GM23338 (cell line): ENCODE results near the gene SETD1B. TPM values are rescaled to one million over a fixed set of nuclear protein-coding genes. Genes with fewer than 3 reads are reported as not detected.

ENCODE experiments used
- ATAC-seq: fragments of 200-7000 bp; cut with Tn5 transposase; 3 replicates; pipeline ENCODE4 v1.9.1; 2020
- DNase-seq: peaks from one replicate; pipeline ENCODE4 v3.0.0-alpha.2; 2015; ENCODE audit warnings: low spot score
- H2AFZ ChIP-seq: fragments of 200-600 bp; sonication (generic); 2 replicates; pipeline ENCODE4 v1.8.0; 2016; ENCODE audit warnings: antibody characterized with exemption, mild to moderate bottlenecking, moderate library complexity
- H3F3A ChIP-seq: fragments of 200-600 bp; sonication (generic); replicated peaks from 2 replicates; pipeline ENCODE4 v1.8.0; 2017; ENCODE audit warnings: antibody characterized with exemption, mixed run types, low read depth
- H3K27ac ChIP-seq: fragments of 200-600 bp; sonication (generic); 2 replicates; pipeline ENCODE4 v1.6.1; 2016; ENCODE audit warnings: low read depth
- H3K27me3 ChIP-seq: fragments of 200-600 bp; sonication (generic); 2 replicates; pipeline ENCODE4 v1.8.0; 2016; ENCODE audit warnings: mild to moderate bottlenecking, mixed run types, moderate library complexity; ENCODE audit not compliant: insufficient read depth
- H3K36me3 ChIP-seq: fragments of 200-600 bp; sonication (generic); 2 replicates; pipeline ENCODE4 v1.8.0; 2016; ENCODE audit warnings: mild to moderate bottlenecking; ENCODE audit not compliant: insufficient read depth
- H3K4me1 ChIP-seq: fragments of 200-600 bp; sonication (generic); 2 replicates; pipeline ENCODE4 v1.8.0; 2016; ENCODE audit warnings: mild to moderate bottlenecking, moderate library complexity; ENCODE audit not compliant: insufficient read depth
- H3K4me2 ChIP-seq: fragments of 200-600 bp; sonication (generic); 2 replicates; pipeline ENCODE4 v1.7.1; 2017; ENCODE audit warnings: mixed run types
- H3K4me3 ChIP-seq: fragments of 200-600 bp; sonication (generic); 2 replicates; pipeline ENCODE4 v1.6.1; 2016; ENCODE audit warnings: mixed run types
- H3K79me2 ChIP-seq: fragments of 200-600 bp; sonication (generic); replicated peaks from 2 replicates; pipeline ENCODE4 v1.8.0; 2017; ENCODE audit warnings: mild to moderate bottlenecking; ENCODE audit not compliant: insufficient read depth
- H3K9me2 ChIP-seq: fragments of 200-600 bp; sonication (generic); 2 replicates; pipeline ENCODE4 v1.8.0; 2017; ENCODE audit not compliant: insufficient read depth
- H4K20me1 ChIP-seq: fragments of 200-600 bp; sonication (generic); replicated peaks from 2 replicates; pipeline ENCODE4 v1.8.0; 2017; ENCODE audit warnings: mild to moderate bottlenecking; ENCODE audit not compliant: insufficient read depth
- H3K27ac Mint-ChIP-seq: 2 replicates; pipeline ENCODE4 v1.8.0; 2020; ENCODE audit warnings: inconsistent platforms, mild to moderate bottlenecking, moderate library complexity, mixed read lengths
- H3K27me3 Mint-ChIP-seq: 3 replicates; pipeline ENCODE4 v1.8.0; 2022; ENCODE audit warnings: low read depth, mild to moderate bottlenecking, moderate library complexity, mixed read lengths, inconsistent platforms; ENCODE audit not compliant: insufficient read depth, poor library complexity
- H3K36me3 Mint-ChIP-seq: 3 replicates; pipeline ENCODE4 v1.8.0; 2021; ENCODE audit warnings: low read depth, mild to moderate bottlenecking, inconsistent platforms, moderate library complexity, mixed read lengths
- H3K4me1 Mint-ChIP-seq: 3 replicates; pipeline ENCODE4 v1.8.0; 2020; ENCODE audit warnings: mild to moderate bottlenecking, inconsistent platforms, mixed read lengths
- H3K4me3 Mint-ChIP-seq: 3 replicates; pipeline ENCODE4 v1.8.0; 2021; ENCODE audit warnings: moderate library complexity, mild to moderate bottlenecking, inconsistent platforms, mixed read lengths
- H3K9me3 Mint-ChIP-seq: 3 replicates; pipeline ENCODE4 v1.8.0; 2020; ENCODE audit warnings: moderate library complexity, mild to moderate bottlenecking, inconsistent platforms, mixed read lengths
- CREB1 ChIP-seq: fragments of 250-450 bp; sonication (Bioruptor Pico); IDR thresholded peaks from 2 replicates; pipeline ENCODE4 v1.5.0; 2020; ENCODE audit warnings: low read depth, mild to moderate bottlenecking, moderate library complexity
- ETS1 ChIP-seq: IDR thresholded peaks from 2 replicates; pipeline ENCODE4 v1.6.1; 2016; ENCODE audit warnings: antibody characterized with exemption
- EZH2phosphoT487 ChIP-seq: fragments of 200-600 bp; sonication (generic); IDR thresholded peaks from one replicate; pipeline ENCODE4 v1.8.1; 2018; ENCODE audit warnings: antibody characterized with exemption; ENCODE audit not compliant: unreplicated experiment
- JUNB ChIP-seq: IDR thresholded peaks from one replicate; pipeline ENCODE4 v1.6.1; 2016; ENCODE audit warnings: antibody characterized with exemption; ENCODE audit not compliant: unreplicated experiment
- NANOG ChIP-seq: IDR thresholded peaks from 2 replicates; pipeline ENCODE4 v1.6.1; 2016; ENCODE audit warnings: antibody characterized with exemption, borderline replicate concordance
- STAT1 ChIP-seq: IDR thresholded peaks from one replicate; pipeline ENCODE4 v1.6.1; 2016; ENCODE audit warnings: antibody characterized with exemption; ENCODE audit not compliant: unreplicated experiment
- ZNF114 ChIP-seq: fragments of 250-450 bp; sonication (Bioruptor Pico); IDR thresholded peaks from 2 replicates; pipeline ENCODE4 v1.5.0; 2020; ENCODE audit warnings: mild to moderate bottlenecking, moderate library complexity
- ZNF331 ChIP-seq: fragments of 250-450 bp; sonication (Bioruptor Pico); IDR thresholded peaks from 2 replicates; pipeline ENCODE4 v1.5.0; 2020; ENCODE audit warnings: low read depth, mild to moderate bottlenecking, moderate library complexity
- polyA plus RNA-seq: library from polyadenylated mRNA; unstranded; fragments of >200 nt; fragmentation: Nextera tagmentation; extraction: Ambion mirVana; gene quantifications from 2 replicates; pipeline ENCODE4 v1.2.1, GENCODE V29; 2016
- total RNA-seq: library from RNA; depleted of rRNA; stranded (reverse); fragments of >200 nt; shearing (Covaris generic); gene quantifications from 2 replicates; pipeline ENCODE4 v1.2.3, GENCODE V29; 2014
- TF ChIP-seq, protein P1 (sequence below), 2 experiments: fragments of 200-600 bp in 1 of 2; sonication (generic) in 1 of 2; conservative IDR thresholded peaks; 2 replicates each; pipeline versions ENCODE4 v1.5.1 to v1.6.1; 2016 to 2017; ENCODE audit warnings: antibody characterized with exemption in 2 of 2, low read depth in 2 of 2, mild to moderate bottlenecking in 2 of 2, moderate library complexity in 1 of 2
- TF ChIP-seq, protein P2 (sequence below): IDR thresholded peaks from one replicate; pipeline ENCODE4 v1.6.1; 2018; ENCODE audit warnings: antibody characterized with exemption; ENCODE audit not compliant: unreplicated experiment

The SETD1B gene
- total and polyA plus RNA-seq, 2 experiments from 2014 or later: 3.1 to 8.7 TPM

DNA sequence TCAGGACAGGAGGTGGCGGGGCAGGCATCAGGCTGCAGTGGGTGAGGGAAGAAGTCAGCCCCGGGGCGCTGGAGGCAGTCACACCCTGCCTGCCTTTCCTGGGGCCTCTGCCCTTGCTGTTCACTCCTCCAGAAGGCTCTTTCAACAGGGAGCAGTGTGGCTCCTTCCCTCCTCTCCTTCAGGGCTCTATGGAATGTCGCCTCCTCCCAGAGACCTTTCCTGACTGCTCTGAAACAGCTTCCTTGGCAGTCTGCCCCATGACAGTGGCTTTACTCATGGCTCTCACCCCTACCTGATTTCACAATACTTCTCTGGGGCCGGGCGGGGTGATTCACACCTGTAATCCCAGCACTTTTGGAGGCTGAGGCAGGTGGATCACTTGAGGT lies 17.4 kb upstream of the SETD1B start (continued):
- TF ChIP-seq, protein P1, sequence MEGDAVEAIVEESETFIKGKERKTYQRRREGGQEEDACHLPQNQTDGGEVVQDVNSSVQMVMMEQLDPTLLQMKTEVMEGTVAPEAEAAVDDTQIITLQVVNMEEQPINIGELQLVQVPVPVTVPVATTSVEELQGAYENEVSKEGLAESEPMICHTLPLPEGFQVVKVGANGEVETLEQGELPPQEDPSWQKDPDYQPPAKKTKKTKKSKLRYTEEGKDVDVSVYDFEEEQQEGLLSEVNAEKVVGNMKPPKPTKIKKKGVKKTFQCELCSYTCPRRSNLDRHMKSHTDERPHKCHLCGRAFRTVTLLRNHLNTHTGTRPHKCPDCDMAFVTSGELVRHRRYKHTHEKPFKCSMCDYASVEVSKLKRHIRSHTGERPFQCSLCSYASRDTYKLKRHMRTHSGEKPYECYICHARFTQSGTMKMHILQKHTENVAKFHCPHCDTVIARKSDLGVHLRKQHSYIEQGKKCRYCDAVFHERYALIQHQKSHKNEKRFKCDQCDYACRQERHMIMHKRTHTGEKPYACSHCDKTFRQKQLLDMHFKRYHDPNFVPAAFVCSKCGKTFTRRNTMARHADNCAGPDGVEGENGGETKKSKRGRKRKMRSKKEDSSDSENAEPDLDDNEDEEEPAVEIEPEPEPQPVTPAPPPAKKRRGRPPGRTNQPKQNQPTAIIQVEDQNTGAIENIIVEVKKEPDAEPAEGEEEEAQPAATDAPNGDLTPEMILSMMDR (conservative IDR thresholded peaks at IDR 0.05; ENCODE audit: low read depth in 2 of 2): 0 out of 4 replicates have a peak, but pooled peaks of 1 of the 2 experiments have one; percentile 7

DNA sequence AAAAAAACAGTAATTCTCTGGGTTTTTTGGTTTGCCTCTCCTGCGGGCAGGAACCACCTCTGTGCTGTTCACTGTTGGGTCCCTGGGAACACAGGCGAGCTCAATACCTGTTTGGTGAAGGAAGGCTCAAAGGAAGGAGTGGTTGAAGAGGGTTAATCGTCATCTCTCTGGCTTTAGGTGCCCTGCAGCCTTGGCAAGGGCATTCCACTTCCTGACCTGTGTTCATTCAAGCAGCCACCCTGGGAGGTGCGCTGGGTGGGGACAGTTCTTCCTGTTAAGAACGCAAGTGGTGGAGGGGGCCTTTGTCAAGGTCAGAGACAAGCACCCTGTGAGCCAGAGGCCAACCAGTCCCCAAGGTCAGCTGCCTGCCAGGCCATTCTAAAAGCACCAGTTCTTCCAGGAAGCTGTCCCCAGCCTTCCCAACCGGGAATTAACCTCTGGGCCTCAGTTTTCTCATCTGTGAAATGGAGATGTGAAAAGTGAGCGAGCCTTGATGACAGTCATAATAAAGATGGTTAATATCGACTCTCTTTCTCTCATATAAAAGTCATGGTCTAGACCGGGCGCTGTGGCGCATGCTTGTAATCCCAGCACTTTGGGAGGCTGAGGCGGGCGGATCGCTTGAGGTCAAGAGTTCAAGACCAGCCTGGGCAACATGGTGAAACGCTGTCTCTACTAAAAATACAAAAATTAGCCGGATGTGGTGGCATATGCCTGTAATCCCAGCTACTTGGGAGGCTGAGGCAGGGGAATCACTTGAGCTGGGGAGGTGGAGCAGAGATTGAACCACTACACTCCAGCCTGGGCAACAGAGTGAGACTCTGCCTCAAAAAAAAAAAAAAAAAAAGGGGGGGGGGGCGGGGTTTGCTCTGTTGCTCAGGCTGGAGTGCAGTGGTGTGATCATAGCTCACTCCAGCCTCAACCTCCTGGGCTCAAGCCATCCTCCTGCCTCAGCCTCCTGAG lies 16.5 kb upstream of the SETD1B start:
- H4K20me1 ChIP-seq: peaks cover 37% of the 10 kb centered on the region
- peaks cover 14% of the 10 kb centered on the region for H3K4me1 Mint-ChIP-seq
- no peak overlapping the region for H3K4me3 ChIP-seq
- DNase-seq (no peak), ATAC-seq (no peak)
- H3K9me2 ChIP-seq: no peaks in the 10 kb centered on the region
- H3K36me3 ChIP-seq: no peaks in the 10 kb centered on the region
- no peak for TF ChIP-seq NANOG
- no peak for TF ChIP-seq ZNF114 (CRISPR knock-in tag)
- TF ChIP-seq EZH2phosphoT487: no peak
- TF ChIP-seq CREB1 (CRISPR knock-in tag): no peak
- no peak for TF ChIP-seq STAT1
- no peak for TF ChIP-seq JUNB
- no peak for TF ChIP-seq ETS1
- TF ChIP-seq ZNF331 (CRISPR knock-in tag): no peak
- TF ChIP-seq, protein P2, sequence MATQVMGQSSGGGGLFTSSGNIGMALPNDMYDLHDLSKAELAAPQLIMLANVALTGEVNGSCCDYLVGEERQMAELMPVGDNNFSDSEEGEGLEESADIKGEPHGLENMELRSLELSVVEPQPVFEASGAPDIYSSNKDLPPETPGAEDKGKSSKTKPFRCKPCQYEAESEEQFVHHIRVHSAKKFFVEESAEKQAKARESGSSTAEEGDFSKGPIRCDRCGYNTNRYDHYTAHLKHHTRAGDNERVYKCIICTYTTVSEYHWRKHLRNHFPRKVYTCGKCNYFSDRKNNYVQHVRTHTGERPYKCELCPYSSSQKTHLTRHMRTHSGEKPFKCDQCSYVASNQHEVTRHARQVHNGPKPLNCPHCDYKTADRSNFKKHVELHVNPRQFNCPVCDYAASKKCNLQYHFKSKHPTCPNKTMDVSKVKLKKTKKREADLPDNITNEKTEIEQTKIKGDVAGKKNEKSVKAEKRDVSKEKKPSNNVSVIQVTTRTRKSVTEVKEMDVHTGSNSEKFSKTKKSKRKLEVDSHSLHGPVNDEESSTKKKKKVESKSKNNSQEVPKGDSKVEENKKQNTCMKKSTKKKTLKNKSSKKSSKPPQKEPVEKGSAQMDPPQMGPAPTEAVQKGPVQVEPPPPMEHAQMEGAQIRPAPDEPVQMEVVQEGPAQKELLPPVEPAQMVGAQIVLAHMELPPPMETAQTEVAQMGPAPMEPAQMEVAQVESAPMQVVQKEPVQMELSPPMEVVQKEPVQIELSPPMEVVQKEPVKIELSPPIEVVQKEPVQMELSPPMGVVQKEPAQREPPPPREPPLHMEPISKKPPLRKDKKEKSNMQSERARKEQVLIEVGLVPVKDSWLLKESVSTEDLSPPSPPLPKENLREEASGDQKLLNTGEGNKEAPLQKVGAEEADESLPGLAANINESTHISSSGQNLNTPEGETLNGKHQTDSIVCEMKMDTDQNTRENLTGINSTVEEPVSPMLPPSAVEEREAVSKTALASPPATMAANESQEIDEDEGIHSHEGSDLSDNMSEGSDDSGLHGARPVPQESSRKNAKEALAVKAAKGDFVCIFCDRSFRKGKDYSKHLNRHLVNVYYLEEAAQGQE: no peak
- no peaks in the 10 kb centered on the region for H3K9me3 Mint-ChIP-seq
- H3K4me2 ChIP-seq: no peak overlapping the region
- H2AFZ ChIP-seq: no peak overlapping the region
- H3K27me3 Mint-ChIP-seq: peaks cover 19% of the 10 kb centered on the region
- no peaks in the 10 kb centered on the region for H3K27me3 ChIP-seq
- 0 out of 3 replicates have a peak, but pooled peaks cover 6% of the 10 kb centered on the region for H3K36me3 Mint-ChIP-seq
- H3F3A ChIP-seq: peaks cover 8% of the 10 kb centered on the region; the same call in 1 of the 2 replicates
- H3K79me2 ChIP-seq: no peaks in the 10 kb centered on the region; the same call in 1 of the 2 replicates
- no peak overlapping the region for H3K27ac Mint-ChIP-seq
- H3K4me1 ChIP-seq: peaks cover 2% of the 10 kb centered on the region; the same call in 1 of the 2 replicates
- no peak overlapping the region for H3K27ac ChIP-seq
- no peak overlapping the region for H3K4me3 Mint-ChIP-seq
